HepG2 (cell line): ENCODE measurements around the gene KIF1C. TPM values are rescaled to one million over a fixed set of nuclear protein-coding genes. Genes with fewer than 3 reads are reported as not detected.

Experiments used
- FOSL2 ChIP-seq: sonication (generic); formaldehyde crosslinking; IDR thresholded peaks from 2 replicates; pipeline ENCODE4 v1.4.0; 2020; ENCODE audit warnings: missing genetic modification reagents
- GFI1 ChIP-seq: sonication (generic); formaldehyde crosslinking; IDR thresholded peaks from 2 replicates; pipeline ENCODE4 v1.5.0; 2020; ENCODE audit warnings: missing genetic modification reagents, mild to moderate bottlenecking, borderline replicate concordance
- KIAA2018 ChIP-seq: sonication (generic); formaldehyde crosslinking; IDR thresholded peaks from 2 replicates; pipeline ENCODE4 v1.5.0; 2020; ENCODE audit warnings: mild to moderate bottlenecking, missing genetic modification reagents, borderline replicate concordance
- NBN ChIP-seq: fragments of 450-650 bp; conservative IDR thresholded peaks from 2 replicates; pipeline ENCODE4 v1.6.1; 2017
- NFATC3 ChIP-seq: sonication (generic); formaldehyde crosslinking; IDR thresholded peaks from 2 replicates; pipeline ENCODE4 v1.5.1; 2020; ENCODE audit warnings: mild to moderate bottlenecking, missing genetic modification reagents
- POLR2AphosphoS5 ChIP-seq: IDR thresholded peaks from 2 replicates; pipeline ENCODE4 v1.6.1; 2012; ENCODE audit warnings: low read depth, low read length
- RAD51 ChIP-seq: fragments of 450-650 bp; IDR thresholded peaks from 2 replicates; pipeline ENCODE4 v1.6.1; 2016; ENCODE audit warnings: borderline replicate concordance
- RBAK ChIP-seq: sonication (generic); formaldehyde crosslinking; IDR thresholded peaks from 2 replicates; pipeline ENCODE4 v1.5.1; 2020; ENCODE audit warnings: mild to moderate bottlenecking, missing genetic modification reagents
- SMC3 ChIP-seq: IDR thresholded peaks from 2 replicates; pipeline ENCODE4 v1.6.1; 2011; ENCODE audit warnings: low read length, improper control_type of control experiment
- WIZ ChIP-seq: sonication (generic); formaldehyde crosslinking; IDR thresholded peaks from 2 replicates; pipeline ENCODE4 v1.5.1; 2020; ENCODE audit warnings: mild to moderate bottlenecking, missing genetic modification reagents
- ZBTB3 ChIP-seq: sonication (generic); formaldehyde crosslinking; IDR thresholded peaks from 2 replicates; pipeline ENCODE4 v1.4.0; 2020; ENCODE audit warnings: low read depth, mild to moderate bottlenecking, moderate library complexity, missing genetic modification reagents, borderline replicate concordance
- ZNF17 ChIP-seq: sonication (generic); formaldehyde crosslinking; IDR thresholded peaks from 2 replicates; pipeline ENCODE4 v1.5.0; 2020; ENCODE audit warnings: mild to moderate bottlenecking, missing genetic modification reagents
- ZNF326 ChIP-seq: sonication (generic); formaldehyde crosslinking; IDR thresholded peaks from 2 replicates; pipeline ENCODE4 v1.4.0; 2020; ENCODE audit warnings: missing genetic modification reagents, borderline replicate concordance
- ZNF329 ChIP-seq: sonication (generic); formaldehyde crosslinking; IDR thresholded peaks from 2 replicates; pipeline ENCODE4 v1.9.0; 2021; ENCODE audit warnings: low read depth, mild to moderate bottlenecking, missing genetic modification reagents
- ZNF34 ChIP-seq: sonication (generic); formaldehyde crosslinking; IDR thresholded peaks from 2 replicates; pipeline ENCODE4 v1.4.0; 2020; ENCODE audit warnings: mild to moderate bottlenecking, missing genetic modification reagents, borderline replicate concordance
- ZNF781 ChIP-seq: sonication (generic); formaldehyde crosslinking; IDR thresholded peaks from 2 replicates; pipeline ENCODE4 v1.5.1; 2020; ENCODE audit warnings: borderline replicate concordance, mild to moderate bottlenecking, missing genetic modification reagents; ENCODE audit errors: not compliant biosample characterization
- polyA plus RNA-seq, 8 experiments: library from polyadenylated mRNA; depleted of rRNA in 3 of 8; stranded (reverse) in 7 of 8; unstranded in 1 of 8; fragments of >200 nt; fragmentation: Illumina TruSeq in 4 of 8; extraction: Trizol in 4 of 8; gene quantifications; 2 replicates each; pipeline versions ENCODE4 v1.2.1 to v1.2.3, GENCODE V29; 2011 to 2016; ENCODE audit warnings: low read depth in 4 of 8, missing spikeins in 1 of 8, mixed read lengths in 1 of 8; ENCODE audit not compliant: insufficient read depth in 1 of 8
- total RNA-seq, 5 experiments: library from RNA; depleted of rRNA; stranded (reverse); fragments of >200 nt; fragmentation: Illumina TruSeq; extraction: Trizol; gene quantifications; 2 replicates each; pipeline ENCODE4 v1.2.3, GENCODE V29; 2016; ENCODE audit warnings: low read depth in 1 of 5
- TF ChIP-seq, protein P1 (sequence below): sonication (generic); formaldehyde crosslinking; conservative IDR thresholded peaks from 2 replicates; pipeline ENCODE4 v1.4.0; 2020; ENCODE audit warnings: missing genetic modification reagents
- TF ChIP-seq, protein P2 (sequence below): sonication (generic); formaldehyde crosslinking; IDR thresholded peaks from 2 replicates; pipeline ENCODE4 v1.5.0; 2020; ENCODE audit warnings: missing genetic modification reagents

Gene KIF1C
- total and polyA plus RNA-seq, 2 of the 13 experiments (the other 11 are each of a cell fraction or from before 2014, with no cell fraction given): 70.0 to 104 TPM

DNA sequence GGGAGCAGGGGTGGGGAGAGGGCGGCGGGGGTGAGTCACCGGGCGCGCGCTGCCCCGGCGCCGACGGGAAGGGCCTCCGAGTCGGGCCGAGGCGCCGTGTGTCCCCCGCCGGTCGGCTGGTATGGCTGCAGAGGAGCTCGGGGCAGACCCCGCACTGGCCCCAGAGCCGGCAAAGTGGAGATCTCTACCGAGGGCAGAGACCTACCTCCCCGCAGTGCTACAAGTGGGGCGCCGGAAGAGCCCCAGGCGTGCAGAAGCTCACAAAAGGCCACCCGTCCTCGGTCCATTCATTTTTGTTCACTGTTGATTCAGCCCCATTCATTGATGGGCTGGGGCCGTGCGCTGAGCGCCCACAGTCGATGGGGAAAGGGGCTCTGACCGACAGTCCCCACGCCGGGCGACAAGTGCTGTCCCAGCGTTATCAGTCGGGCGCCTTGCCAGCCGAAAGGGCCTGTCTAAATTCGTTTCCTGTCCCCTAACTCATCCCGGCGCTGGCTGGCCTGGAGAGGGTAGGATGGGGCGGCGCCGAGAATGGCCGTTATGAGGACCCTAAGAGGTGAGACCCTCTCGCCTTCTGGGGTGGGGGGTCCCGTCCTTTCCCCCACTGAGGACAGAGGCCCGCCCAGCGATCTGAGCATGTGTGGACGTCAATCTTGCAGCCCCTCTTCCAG, 47.5 kb upstream of the KIF1C start (continued):
- TF ChIP-seq KIAA2018 (CRISPR knock-in tag) (no peak), FOSL2 (CRISPR knock-in tag) (peak; percentile 69), RAD51 (no peak), ZNF326 (CRISPR knock-in tag) (no peak), ZBTB3 (CRISPR knock-in tag) (no peak; the same call in 1 of the 2 replicates), ZNF34 (CRISPR knock-in tag) (no peak), SMC3 (no peak), ZNF781 (CRISPR knock-in tag) (no peak), POLR2AphosphoS5 (peak; percentile 40; the same call in 1 of the 2 replicates), ZNF17 (CRISPR knock-in tag) (no peak), GFI1 (no peak), WIZ (no peak), ZNF329 (CRISPR knock-in tag) (no peak), NBN (no peak), NFATC3 (CRISPR knock-in tag) (0 out of 2 replicates have a peak, but pooled peaks have one; percentile 45), RBAK (CRISPR knock-in tag) (no peak)
- TF ChIP-seq, protein P1, sequence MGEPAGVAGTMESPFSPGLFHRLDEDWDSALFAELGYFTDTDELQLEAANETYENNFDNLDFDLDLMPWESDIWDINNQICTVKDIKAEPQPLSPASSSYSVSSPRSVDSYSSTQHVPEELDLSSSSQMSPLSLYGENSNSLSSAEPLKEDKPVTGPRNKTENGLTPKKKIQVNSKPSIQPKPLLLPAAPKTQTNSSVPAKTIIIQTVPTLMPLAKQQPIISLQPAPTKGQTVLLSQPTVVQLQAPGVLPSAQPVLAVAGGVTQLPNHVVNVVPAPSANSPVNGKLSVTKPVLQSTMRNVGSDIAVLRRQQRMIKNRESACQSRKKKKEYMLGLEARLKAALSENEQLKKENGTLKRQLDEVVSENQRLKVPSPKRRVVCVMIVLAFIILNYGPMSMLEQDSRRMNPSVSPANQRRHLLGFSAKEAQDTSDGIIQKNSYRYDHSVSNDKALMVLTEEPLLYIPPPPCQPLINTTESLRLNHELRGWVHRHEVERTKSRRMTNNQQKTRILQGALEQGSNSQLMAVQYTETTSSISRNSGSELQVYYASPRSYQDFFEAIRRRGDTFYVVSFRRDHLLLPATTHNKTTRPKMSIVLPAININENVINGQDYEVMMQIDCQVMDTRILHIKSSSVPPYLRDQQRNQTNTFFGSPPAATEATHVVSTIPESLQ (CRISPR knock-in tag): no peak
- TF ChIP-seq, protein P2, sequence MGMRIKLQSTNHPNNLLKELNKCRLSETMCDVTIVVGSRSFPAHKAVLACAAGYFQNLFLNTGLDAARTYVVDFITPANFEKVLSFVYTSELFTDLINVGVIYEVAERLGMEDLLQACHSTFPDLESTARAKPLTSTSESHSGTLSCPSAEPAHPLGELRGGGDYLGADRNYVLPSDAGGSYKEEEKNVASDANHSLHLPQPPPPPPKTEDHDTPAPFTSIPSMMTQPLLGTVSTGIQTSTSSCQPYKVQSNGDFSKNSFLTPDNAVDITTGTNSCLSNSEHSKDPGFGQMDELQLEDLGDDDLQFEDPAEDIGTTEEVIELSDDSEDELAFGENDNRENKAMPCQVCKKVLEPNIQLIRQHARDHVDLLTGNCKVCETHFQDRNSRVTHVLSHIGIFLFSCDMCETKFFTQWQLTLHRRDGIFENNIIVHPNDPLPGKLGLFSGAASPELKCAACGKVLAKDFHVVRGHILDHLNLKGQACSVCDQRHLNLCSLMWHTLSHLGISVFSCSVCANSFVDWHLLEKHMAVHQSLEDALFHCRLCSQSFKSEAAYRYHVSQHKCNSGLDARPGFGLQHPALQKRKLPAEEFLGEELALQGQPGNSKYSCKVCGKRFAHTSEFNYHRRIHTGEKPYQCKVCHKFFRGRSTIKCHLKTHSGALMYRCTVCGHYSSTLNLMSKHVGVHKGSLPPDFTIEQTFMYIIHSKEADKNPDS: peak; percentile 54; the same call in 1 of the 2 replicates
